Progenitor cell of endocrine pancreas (in vitro differentiated cells): ENCODE results near the gene TNFRSF8. TPM values are rescaled to one million over a fixed set of nuclear protein-coding genes. Genes with fewer than 3 reads are reported as not detected.

ENCODE experiments used
- DNase-seq: peaks from one replicate; pipeline ENCODE4 v3.0.0; 2021; ENCODE audit warnings: low spot score; ENCODE audit not compliant: unreplicated experiment
- H3K27ac Mint-ChIP-seq: 2 replicates; pipeline ENCODE4 v1.8.0; 2021; ENCODE audit warnings: mild to moderate bottlenecking, moderate library complexity, mixed read lengths
- H3K27me3 Mint-ChIP-seq: 2 replicates; pipeline ENCODE4 v1.8.0; 2021; ENCODE audit warnings: mixed read lengths
- H3K36me3 Mint-ChIP-seq: 2 replicates; pipeline ENCODE4 v1.8.0; 2022; ENCODE audit warnings: mixed read lengths; ENCODE audit not compliant: insufficient read depth
- H3K4me1 Mint-ChIP-seq: 2 replicates; pipeline ENCODE4 v1.8.0; 2021; ENCODE audit warnings: low read depth, mixed read lengths
- H3K4me3 Mint-ChIP-seq: 2 replicates; pipeline ENCODE4 v1.8.0; 2021; ENCODE audit warnings: low read depth, mild to moderate bottlenecking, moderate library complexity, mixed read lengths
- H3K9me3 Mint-ChIP-seq: 2 replicates; pipeline ENCODE4 v1.8.0; 2021; ENCODE audit warnings: low read depth, mixed read lengths
- CTCF ChIP-seq: fragments of 200-600 bp; sonication (generic); IDR thresholded peaks from one replicate; pipeline ENCODE4 v1.5.0; 2021; ENCODE audit warnings: antibody characterized with exemption, mild to moderate bottlenecking; ENCODE audit not compliant: unreplicated experiment
- total RNA-seq: library from RNA; stranded (reverse); gene quantifications from 2 replicates; pipeline ENCODE4 v1.2.1, GENCODE V29; 2021

The TNFRSF8 gene
- total RNA-seq, 1 donor from 2014 or later = not detected

GRCh38 chr1:12169442-12170135, 106.5 kb downstream of the TNFRSF8 start:
- H3K4me1 Mint-ChIP-seq = peaks cover 1% of the 10 kb centered on the region
- H3K27me3 Mint-ChIP-seq = peaks cover 63% of the 10 kb centered on the region
- no peaks in the 10 kb centered on the region for H3K9me3 Mint-ChIP-seq
- H3K36me3 Mint-ChIP-seq = no peaks in the 10 kb centered on the region
- H3K27ac Mint-ChIP-seq = no peak overlapping the region
- H3K4me3 Mint-ChIP-seq = no peak overlapping the region
- DNase-seq = no peak
- no peak for TF ChIP-seq CTCF

GRCh38 chr1:12170263-12170671, 107.2 kb downstream of the TNFRSF8 start:
- H3K9me3 Mint-ChIP-seq = no peaks in the 10 kb centered on the region
- no peak for DNase-seq
- peaks cover 56% of the 10 kb centered on the region for H3K27me3 Mint-ChIP-seq
- H3K4me1 Mint-ChIP-seq = peaks cover 5% of the 10 kb centered on the region
- H3K4me3 Mint-ChIP-seq = no peak overlapping the region
- no peaks in the 10 kb centered on the region for H3K36me3 Mint-ChIP-seq
- no peak for TF ChIP-seq CTCF
- H3K27ac Mint-ChIP-seq = no peak overlapping the region

- H3K4me1 Mint-ChIP-seq = peaks cover 5% of the 10 kb centered on the region
- no peak for TF ChIP-seq CTCF
- H3K9me3 Mint-ChIP-seq = no peaks in the 10 kb centered on the region
- peaks cover 48% of the 10 kb centered on the region for H3K27me3 Mint-ChIP-seq
- no peak for DNase-seq
- H3K36me3 Mint-ChIP-seq = no peaks in the 10 kb centered on the region
- no peak overlapping the region for H3K27ac Mint-ChIP-seq
- no peak overlapping the region for H3K4me3 Mint-ChIP-seq
These were observed 108.3 kb downstream of the TNFRSF8 start for GRCh38 chr1:12171206-12172041.

- Mint-ChIP-seq H3K36me3 (no peaks in the 10 kb centered on the region), H3K9me3 (no peaks in the 10 kb centered on the region), H3K27ac (no peak overlapping the region), H3K4me1 (peaks cover 5% of the 10 kb centered on the region), H3K4me3 (no peak overlapping the region), H3K27me3 (peaks cover 48% of the 10 kb centered on the region)
- TF ChIP-seq CTCF = no peak
- DNase-seq = no peak
These were observed 109.1 kb downstream of the TNFRSF8 start for GRCh38 chr1:12172042-12172851.

GRCh38 chr1:12173041-12173509, 110.0 kb downstream of the TNFRSF8 start:
- TF ChIP-seq CTCF = no peak
- Mint-ChIP-seq H3K27me3 (peaks cover 45% of the 10 kb centered on the region), H3K4me3 (no peak overlapping the region), H3K9me3 (no peaks in the 10 kb centered on the region), H3K36me3 (no peaks in the 10 kb centered on the region), H3K27ac (no peak overlapping the region), H3K4me1 (peaks cover 3% of the 10 kb centered on the region)
- DNase-seq = no peak
